ENCODE results near the gene SYNC.

DNA sequence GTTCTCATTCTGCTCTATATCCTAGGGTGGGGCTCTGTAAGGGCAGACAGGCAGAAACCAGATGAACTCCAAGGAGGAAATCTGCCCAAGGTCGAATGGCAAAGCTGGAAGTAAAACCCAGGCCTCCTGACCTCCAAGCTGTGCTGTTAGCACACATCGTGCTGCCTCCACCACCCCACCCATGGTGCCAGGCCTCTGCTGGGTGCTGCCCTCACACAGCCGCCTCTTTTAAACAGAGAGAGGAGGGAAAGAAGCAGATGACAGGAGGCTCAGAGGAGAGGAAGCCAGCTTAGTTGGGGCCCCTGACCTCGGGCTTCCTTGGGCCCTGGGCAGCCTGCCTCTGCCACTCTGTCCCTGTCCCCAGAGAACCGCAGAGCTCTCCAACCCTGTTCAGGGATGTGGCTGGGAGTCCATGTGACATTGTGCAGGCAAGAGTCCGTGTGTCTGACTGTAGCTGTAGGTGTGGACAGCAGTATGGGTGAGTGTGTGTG lies 1.1 kb downstream of the SYNC start:
- TF ChIP-seq CTCF (IDR thresholded peaks at IDR 0.05; ENCODE audit: control extremely low read depth in 1 of 3, insufficient read depth in 1 of 3, low read depth in 1 of 3, low read length in 3 of 3) (no peak), SP2 (IDR thresholded peaks at IDR 0.05; ENCODE audit: low read length) (no peak)
